Suprapubic skin (tissue), 4 donors: ENCODE data around the gene FRMD8.

Experiments used
- CTCF ChIP-seq, 2 donors: fragments of 200-600 bp in 1 of 2; fragments of 450-650 bp in 1 of 2; sonication (generic) in 1 of 2; IDR thresholded peaks; one replicate each; pipeline ENCODE4 v1.5.1; 2016 to 2019; ENCODE audit warnings: antibody characterized with exemption in 2 of 2, mild to moderate bottlenecking in 1 of 2, moderate library complexity in 1 of 2
- EP300 ChIP-seq: sonication (generic); formaldehyde crosslinking; IDR thresholded peaks from one replicate; pipeline ENCODE4 v1.6.1; 2017; ENCODE audit warnings: antibody characterized with exemption
- POLR2A ChIP-seq, 2 donors: fragments of 450-650 bp; IDR thresholded peaks; one replicate each; pipeline ENCODE4 v1.6.1; 2017; ENCODE audit warnings: antibody characterized with exemption in 2 of 2, mild to moderate bottlenecking in 2 of 2, moderate library complexity in 2 of 2
- POLR2AphosphoS5 ChIP-seq, 3 donors: sonication (generic); formaldehyde crosslinking; IDR thresholded peaks; one replicate each; pipeline ENCODE4 v1.6.1; 2017; ENCODE audit warnings: antibody characterized with exemption in 3 of 3

GRCh38 chr11:65433657-65434056, 47.2 kb downstream of the FRMD8 start:
- TF ChIP-seq CTCF (IDR thresholded peaks at IDR 0.05), result no peak
- TF ChIP-seq EP300, result no peak
- TF ChIP-seq POLR2A (IDR thresholded peaks at IDR 0.05), result no peak
- TF ChIP-seq POLR2AphosphoS5 (IDR thresholded peaks at IDR 0.05), result no peak
